OCI-LY1 (cell line): ENCODE results near the gene ZNF341.

Experiments
- H2AFZ ChIP-seq: fragments of 200-600 bp; sonication (generic), shearing (Covaris generic); 2 replicates; pipeline ENCODE4 v1.6.0; 2014; ENCODE audit warnings: antibody characterized with exemption, mild to moderate bottlenecking, low read length
- H3F3A ChIP-seq: fragments of 200-600 bp; sonication (generic), shearing (Covaris generic); 2 replicates; pipeline ENCODE4 v1.6.0; 2014; ENCODE audit warnings: mild to moderate bottlenecking, antibody characterized with exemption, low read length, moderate library complexity; ENCODE audit not compliant: insufficient read depth
- H3K27ac ChIP-seq: fragments of 200-600 bp; sonication (generic); 2 replicates; pipeline ENCODE4 v1.5.1; 2014; ENCODE audit warnings: low read length, mixed run types, mild to moderate bottlenecking, low read depth; ENCODE audit not compliant: poor library complexity, severe bottlenecking
- H3K27me3 ChIP-seq: fragments of 200-600 bp; sonication (generic); 2 replicates; pipeline ENCODE4 v1.6.0; 2014; ENCODE audit warnings: antibody characterized with exemption, mild to moderate bottlenecking, low read length, moderate library complexity; ENCODE audit not compliant: insufficient read depth
- H3K36me3 ChIP-seq: fragments of 200-600 bp; sonication (generic); 2 replicates; pipeline ENCODE4 v1.6.1; 2014; ENCODE audit warnings: mild to moderate bottlenecking, antibody characterized with exemption, low read length, moderate library complexity, mixed read lengths; ENCODE audit not compliant: insufficient read depth
- H3K4me1 ChIP-seq: fragments of 200-600 bp; sonication (generic); 2 replicates; pipeline ENCODE4 v1.5.1; 2014; ENCODE audit warnings: mild to moderate bottlenecking, low read length, moderate library complexity; ENCODE audit not compliant: insufficient read depth, severe bottlenecking
- H3K4me2 ChIP-seq: fragments of 200-600 bp; sonication (generic), shearing (Covaris generic); 2 replicates; pipeline ENCODE4 v1.6.1; 2014; ENCODE audit warnings: low read length
- H3K4me3 ChIP-seq: fragments of 200-600 bp; sonication (generic); 2 replicates; pipeline ENCODE4 v1.5.1; 2014; ENCODE audit warnings: low read length, low read depth, mild to moderate bottlenecking, mixed read lengths; ENCODE audit not compliant: poor library complexity, severe bottlenecking
- H3K79me2 ChIP-seq: fragments of 200-600 bp; shearing (Covaris generic); 2 replicates; pipeline ENCODE4 v1.6.1; 2016; ENCODE audit warnings: mixed run types, low read length, mixed read lengths; ENCODE audit not compliant: insufficient read depth
- H3K9ac ChIP-seq: fragments of 200-600 bp; sonication (generic), shearing (Covaris generic); 2 replicates; pipeline ENCODE4 v1.6.1; 2014; ENCODE audit warnings: mild to moderate bottlenecking, low read length, mixed read lengths
- H3K9me2 ChIP-seq: fragments of 200-600 bp; sonication (generic), shearing (Covaris generic); 2 replicates; pipeline ENCODE4 v1.6.1; 2014; ENCODE audit warnings: low read depth, mild to moderate bottlenecking, low read length, mixed read lengths
- H3K9me3 ChIP-seq: fragments of 200-600 bp; shearing (Covaris generic); 2 replicates; pipeline ENCODE4 v1.6.1; 2014; ENCODE audit warnings: low read length, mixed read lengths
- H4K20me1 ChIP-seq: fragments of 200-600 bp; sonication (generic), shearing (Covaris generic); 2 replicates; pipeline ENCODE4 v1.6.0; 2016; ENCODE audit warnings: mild to moderate bottlenecking, low read length; ENCODE audit not compliant: insufficient read depth
- EZH2 ChIP-seq: fragments of 200-600 bp; sonication (generic), shearing (Covaris generic); IDR thresholded peaks from 2 replicates; pipeline ENCODE4 v1.8.0; 2017; ENCODE audit warnings: borderline replicate concordance, mixed run types, mild to moderate bottlenecking, antibody characterized with exemption, low read length, moderate library complexity, mixed read lengths
- TF ChIP-seq, protein P1 (sequence below): fragments of 200-600 bp; sonication (generic), shearing (Covaris generic); IDR thresholded peaks from 2 replicates; pipeline ENCODE4 v1.5.1; 2017; ENCODE audit warnings: mild to moderate bottlenecking, antibody characterized with exemption, low read length, moderate library complexity, mixed read lengths

Gene ZNF341

DNA sequence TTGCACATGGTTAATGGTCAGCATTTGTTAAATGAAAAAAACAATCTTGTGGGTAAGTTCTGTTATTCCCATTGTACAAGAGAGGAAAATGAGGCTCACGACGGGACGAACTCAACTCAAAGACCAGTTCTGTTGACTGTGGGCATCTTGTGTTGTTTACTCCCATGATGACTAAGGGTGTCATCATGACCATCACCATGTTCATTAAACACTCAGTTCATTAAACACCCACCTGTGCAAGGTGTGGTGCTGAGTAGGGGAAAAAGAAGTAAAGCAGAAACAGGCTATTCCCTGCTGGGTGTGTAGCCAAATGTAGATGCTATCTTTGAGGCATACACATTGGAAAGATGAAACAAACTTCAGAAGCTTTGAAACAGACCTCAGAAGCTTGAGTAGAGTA is 83.9 kb downstream of the ZNF341 start:
- Histone ChIP-seq H3K9me2 (no peaks in the 10 kb centered on the region), H3K9me3 (no peaks in the 10 kb centered on the region), H2AFZ (no peak overlapping the region), H4K20me1 (no peaks in the 10 kb centered on the region), H3K9ac (no peak overlapping the region), H3K4me1 (peaks cover 67% of the 10 kb centered on the region), H3F3A (no peaks in the 10 kb centered on the region), H3K27ac (no peak overlapping the region), H3K36me3 (peaks cover 40% of the 10 kb centered on the region), H3K4me3 (no peak overlapping the region), H3K79me2 (peaks cover 79% of the 10 kb centered on the region), H3K4me2 (no peak overlapping the region), H3K27me3 (no peaks in the 10 kb centered on the region)
- TF ChIP-seq EZH2, result no peak
- TF ChIP-seq, protein P1, sequence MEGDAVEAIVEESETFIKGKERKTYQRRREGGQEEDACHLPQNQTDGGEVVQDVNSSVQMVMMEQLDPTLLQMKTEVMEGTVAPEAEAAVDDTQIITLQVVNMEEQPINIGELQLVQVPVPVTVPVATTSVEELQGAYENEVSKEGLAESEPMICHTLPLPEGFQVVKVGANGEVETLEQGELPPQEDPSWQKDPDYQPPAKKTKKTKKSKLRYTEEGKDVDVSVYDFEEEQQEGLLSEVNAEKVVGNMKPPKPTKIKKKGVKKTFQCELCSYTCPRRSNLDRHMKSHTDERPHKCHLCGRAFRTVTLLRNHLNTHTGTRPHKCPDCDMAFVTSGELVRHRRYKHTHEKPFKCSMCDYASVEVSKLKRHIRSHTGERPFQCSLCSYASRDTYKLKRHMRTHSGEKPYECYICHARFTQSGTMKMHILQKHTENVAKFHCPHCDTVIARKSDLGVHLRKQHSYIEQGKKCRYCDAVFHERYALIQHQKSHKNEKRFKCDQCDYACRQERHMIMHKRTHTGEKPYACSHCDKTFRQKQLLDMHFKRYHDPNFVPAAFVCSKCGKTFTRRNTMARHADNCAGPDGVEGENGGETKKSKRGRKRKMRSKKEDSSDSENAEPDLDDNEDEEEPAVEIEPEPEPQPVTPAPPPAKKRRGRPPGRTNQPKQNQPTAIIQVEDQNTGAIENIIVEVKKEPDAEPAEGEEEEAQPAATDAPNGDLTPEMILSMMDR, result no peak

DNA sequence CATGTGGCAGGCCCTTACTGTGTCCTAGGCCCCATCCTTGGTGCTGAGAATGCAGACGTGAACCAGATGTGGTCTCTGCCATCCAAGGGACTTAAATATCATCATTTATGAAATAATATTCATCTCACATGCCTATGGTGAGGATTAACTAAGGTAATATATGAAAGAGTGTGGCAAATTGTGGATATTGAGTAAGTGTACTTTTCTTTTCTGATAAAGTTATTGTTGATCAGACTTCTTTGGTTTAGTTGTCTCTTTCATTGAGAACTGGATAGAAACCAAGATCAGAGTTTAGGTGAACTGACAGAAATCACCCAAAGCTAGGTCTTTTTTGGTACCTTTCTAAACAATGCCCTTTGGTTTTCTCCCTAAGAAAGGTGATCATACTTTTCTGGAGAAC is 84.4 kb downstream of the ZNF341 start:
- Histone ChIP-seq H2AFZ (no peak overlapping the region), H3K4me3 (no peak overlapping the region), H3K9ac (no peak overlapping the region), H3K79me2 (peaks cover 84% of the 10 kb centered on the region), H3K27ac (no peak overlapping the region), H3K4me2 (no peak overlapping the region), H3K36me3 (peaks cover 40% of the 10 kb centered on the region), H4K20me1 (no peaks in the 10 kb centered on the region), H3K4me1 (peaks cover 65% of the 10 kb centered on the region), H3K27me3 (no peaks in the 10 kb centered on the region), H3F3A (no peaks in the 10 kb centered on the region), H3K9me2 (no peaks in the 10 kb centered on the region), H3K9me3 (no peaks in the 10 kb centered on the region)
- TF ChIP-seq, protein P1, result no peak

- TF ChIP-seq, protein P1, result no peak
- TF ChIP-seq EZH2, result no peak
- Histone ChIP-seq H3K9me3 (no peaks in the 10 kb centered on the region), H3K79me2 (peaks cover 85% of the 10 kb centered on the region), H3K4me1 (peaks cover 64% of the 10 kb centered on the region), H3K27ac (peak overlapping the region; percentile 23), H2AFZ (no peak overlapping the region), H3K36me3 (peaks cover 40% of the 10 kb centered on the region), H3K9me2 (no peaks in the 10 kb centered on the region), H3K4me2 (0 out of 2 replicates have a peak overlapping the region, but pooled peaks have one; percentile 18), H3K27me3 (no peaks in the 10 kb centered on the region), H3F3A (no peaks in the 10 kb centered on the region), H3K9ac (no peak overlapping the region), H3K4me3 (no peak overlapping the region), H4K20me1 (no peaks in the 10 kb centered on the region)
Measured at GRCh38 chr20:33817411-33817810, 85.6 kb downstream of the ZNF341 start.
